ENCODE measurements around the gene CTAGE6.
"Not testable (repeated sequence)": the region's sequence is repeated elsewhere in the genome, so short reads cannot be mapped to it uniquely, and the experiment has no call there.

The CTAGE6 gene

GRCh38 chr7:143720335-143720734 lies 37.2 kb downstream of the CTAGE6 start:
- not testable (repeated sequence) for DNase-seq (ENCODE audit: low read depth in 1 of 2, low spot score in 1 of 2)

GRCh38 chr7:143715543-143716193 lies 41.8 kb downstream of the CTAGE6 start:
- DNase-seq (ENCODE audit: low read depth in 1 of 2, low spot score in 1 of 2), result not testable (repeated sequence)

- not testable (repeated sequence) for DNase-seq (ENCODE audit: low read depth in 1 of 2, low spot score in 1 of 2)
Measured at GRCh38 chr7:143714581-143715454, 42.7 kb downstream of the CTAGE6 start.

- not testable (repeated sequence) for DNase-seq (ENCODE audit: low read depth in 1 of 2, low spot score in 1 of 2)
Measured at GRCh38 chr7:143712381-143712780, 45.1 kb downstream of the CTAGE6 start.

GRCh38 chr7:143711727-143712324 lies 45.7 kb downstream of the CTAGE6 start:
- DNase-seq (ENCODE audit: low read depth in 1 of 2, low spot score in 1 of 2), result not testable (repeated sequence)

- not testable (repeated sequence) for DNase-seq (ENCODE audit: low read depth in 1 of 2, low spot score in 1 of 2)
Measured at GRCh38 chr7:143709895-143710294, 47.6 kb downstream of the CTAGE6 start.
